GM18873 (cell line): ENCODE measurements around the gene IFNLR1.
"Not testable (repeated sequence)": the region's sequence is repeated elsewhere in the genome, so short reads cannot be mapped to it uniquely, and the experiment has no call there.

Source experiments
- ATAC-seq: cut with Tn5 transposase; IDR thresholded peaks from one replicate; pipeline ENCODE4 v1.9.1; 2021; ENCODE audit warnings: mild to moderate bottlenecking, moderate library complexity, moderate number of reproducible peaks; ENCODE audit not compliant: unreplicated experiment, low FRiP score

IFNLR1 gene

DNA sequence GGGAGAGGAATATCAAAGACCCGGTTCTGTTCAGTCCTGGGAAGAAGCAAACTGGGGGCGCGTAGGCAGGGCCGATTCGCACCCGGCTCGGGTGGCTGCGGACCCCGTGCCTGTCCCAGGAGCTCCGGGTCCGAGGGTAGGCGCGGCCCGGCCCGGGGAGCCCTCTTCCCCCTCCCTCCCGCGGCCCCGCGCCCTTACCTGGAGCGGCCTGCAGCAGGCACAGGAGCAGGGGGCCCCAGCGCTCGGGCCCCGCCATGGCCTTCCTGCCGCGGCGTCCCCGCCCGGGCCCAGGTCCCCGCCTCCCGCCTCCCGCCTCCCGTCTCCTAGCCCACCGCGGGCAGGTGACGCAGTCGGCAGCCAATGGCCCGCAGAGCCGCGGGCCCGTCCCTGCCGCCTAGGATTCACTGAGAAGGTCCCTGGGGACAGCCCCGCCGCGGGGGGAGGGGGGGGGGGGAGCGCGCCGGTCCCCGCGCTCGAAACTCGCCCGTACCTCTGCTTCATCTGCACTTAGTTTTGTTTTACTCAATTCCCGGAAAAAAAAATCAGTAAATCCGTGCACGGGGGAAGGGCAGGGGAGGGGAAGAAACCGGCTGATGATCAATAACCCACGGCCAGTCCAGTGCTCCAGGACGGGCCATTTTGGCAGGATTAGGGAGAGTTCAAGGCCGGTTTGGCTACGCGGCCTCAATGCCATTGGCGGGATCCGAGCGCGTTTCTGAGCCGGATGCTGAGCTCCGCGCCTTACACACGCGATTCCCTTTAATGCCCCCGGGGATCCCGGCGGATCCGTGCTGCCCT lies at the start of gene IFNLR1:
TSS of gene IFNLR1 (minus strand) at position 297 of the 798 bp plus-strand sequence. CDS start at position 256, 41 bp downstream.
- ATAC-seq = no peak

DNA sequence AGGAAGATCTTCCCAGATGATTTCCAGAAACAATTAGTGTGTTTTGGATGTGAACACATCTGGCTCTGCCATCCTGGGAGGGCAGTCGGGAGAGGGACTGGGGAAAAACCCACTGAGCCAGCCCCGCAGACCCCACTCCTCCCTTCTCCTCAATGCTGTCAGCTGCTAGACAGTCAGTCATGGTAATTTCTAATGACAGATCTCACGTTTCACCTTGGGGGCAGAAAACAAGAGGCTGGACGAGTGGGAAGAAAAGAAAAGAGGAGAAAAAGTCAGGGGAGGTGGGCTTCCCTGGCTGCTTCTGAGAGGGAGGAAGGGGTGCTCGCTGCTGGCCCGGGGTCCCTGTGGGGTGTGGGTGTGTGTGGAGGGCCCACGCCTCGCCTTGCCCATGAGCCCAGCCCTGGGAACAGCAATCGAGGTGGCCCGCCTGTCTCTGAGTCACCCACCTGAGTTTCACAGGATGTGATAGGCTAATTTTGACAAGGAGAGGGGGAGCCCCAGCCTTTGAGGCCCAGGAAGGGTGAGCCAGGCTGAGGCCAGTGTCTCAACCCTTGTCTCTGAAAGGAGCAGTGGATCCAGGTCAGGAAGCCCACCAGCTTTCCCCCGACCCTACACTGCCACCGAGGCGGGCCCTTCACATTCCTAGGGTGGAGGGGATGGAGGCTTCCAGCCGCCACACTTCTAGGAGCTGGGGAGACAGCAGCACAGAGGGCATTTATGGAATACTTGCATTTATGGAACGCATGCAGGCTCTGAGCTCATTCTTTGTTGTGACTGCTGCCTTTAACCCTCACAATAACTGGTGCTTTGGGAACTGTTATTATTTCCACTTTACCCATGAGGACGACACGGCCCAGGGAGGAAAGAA lies 49.1 kb upstream of the IFNLR1 start:
- no peak for ATAC-seq

DNA sequence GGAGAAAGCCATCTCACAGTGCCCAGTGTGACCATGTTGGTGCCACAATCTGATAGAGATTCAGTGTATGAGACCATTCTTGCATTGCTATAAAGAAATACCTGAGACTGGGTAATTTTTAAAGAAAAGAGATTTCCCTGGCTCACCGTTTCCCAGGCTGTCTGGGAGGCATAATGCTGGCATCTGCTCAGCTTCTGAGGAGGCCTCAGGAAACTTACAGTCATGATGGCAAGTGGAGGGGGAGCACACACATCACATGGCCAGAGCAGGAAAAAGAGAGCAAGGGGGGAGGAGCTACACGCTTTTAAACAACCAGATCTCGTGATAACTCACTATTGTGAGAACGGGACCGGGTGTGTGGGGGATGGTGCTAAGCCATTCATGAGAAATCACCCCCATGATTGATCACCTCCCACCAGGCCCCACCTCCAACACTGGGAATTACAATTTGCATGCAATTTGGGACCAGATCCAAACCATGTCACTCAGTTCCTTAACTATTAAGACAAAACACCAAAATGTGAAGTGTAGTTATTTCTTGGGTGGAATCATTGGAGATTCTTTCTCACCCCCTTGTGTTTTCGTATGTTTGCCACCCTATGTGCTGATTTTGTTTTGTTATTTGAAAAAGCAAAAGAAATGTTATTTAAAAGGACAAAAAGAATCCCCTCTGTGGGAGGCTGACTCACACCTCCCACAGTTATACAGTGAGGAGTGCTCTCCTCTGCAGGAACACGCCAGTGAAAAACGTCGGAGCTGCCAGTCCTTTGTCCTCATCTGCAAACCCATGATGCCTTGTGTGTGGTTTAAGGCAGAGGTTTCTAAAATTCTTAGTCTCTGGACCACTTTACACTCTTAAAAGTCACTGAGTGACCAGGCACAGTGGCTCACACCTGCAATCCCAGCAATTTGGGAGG lies 46.9 kb upstream of the IFNLR1 start:
- no peak for ATAC-seq

DNA sequence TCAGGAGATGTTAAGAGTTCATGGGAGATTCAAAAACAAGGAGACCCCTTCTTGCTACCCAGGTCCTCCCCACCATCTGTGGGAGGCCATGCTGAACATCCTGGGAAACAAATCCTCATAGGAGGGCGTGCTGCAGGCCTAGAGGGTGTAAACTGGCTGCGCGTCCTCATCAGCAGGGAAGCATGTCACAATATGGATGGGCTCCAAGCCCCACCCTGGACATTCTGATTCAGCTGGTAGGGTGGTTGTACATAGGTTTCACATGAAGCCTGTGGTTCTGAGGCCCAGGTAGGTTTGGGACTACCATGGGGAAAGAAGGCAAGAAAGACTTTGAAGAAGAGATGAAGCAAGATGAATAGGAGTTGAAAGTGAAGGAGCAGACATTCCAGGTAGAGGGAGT lies 44.6 kb upstream of the IFNLR1 start:
- no peak for ATAC-seq

DNA sequence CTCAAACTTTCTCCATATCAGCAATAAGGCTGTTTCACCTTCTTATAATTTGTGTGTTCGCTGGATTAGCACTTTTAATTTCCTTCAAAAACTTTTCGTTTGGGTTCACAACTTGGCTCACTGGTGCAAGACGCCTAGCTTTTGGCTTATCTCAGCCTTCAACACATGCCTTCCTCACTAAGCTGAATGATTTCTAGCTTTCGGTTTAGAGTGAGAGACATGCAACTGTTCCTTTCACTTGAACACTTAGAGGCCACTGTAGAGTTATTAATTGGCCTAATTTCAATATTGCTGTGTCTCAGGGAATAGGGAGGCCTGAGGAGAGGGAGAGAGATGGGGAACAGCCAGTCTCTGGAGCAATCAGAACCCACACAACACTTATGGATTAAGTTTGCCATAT lies 41.2 kb upstream of the IFNLR1 start:
- ATAC-seq = no peak

DNA sequence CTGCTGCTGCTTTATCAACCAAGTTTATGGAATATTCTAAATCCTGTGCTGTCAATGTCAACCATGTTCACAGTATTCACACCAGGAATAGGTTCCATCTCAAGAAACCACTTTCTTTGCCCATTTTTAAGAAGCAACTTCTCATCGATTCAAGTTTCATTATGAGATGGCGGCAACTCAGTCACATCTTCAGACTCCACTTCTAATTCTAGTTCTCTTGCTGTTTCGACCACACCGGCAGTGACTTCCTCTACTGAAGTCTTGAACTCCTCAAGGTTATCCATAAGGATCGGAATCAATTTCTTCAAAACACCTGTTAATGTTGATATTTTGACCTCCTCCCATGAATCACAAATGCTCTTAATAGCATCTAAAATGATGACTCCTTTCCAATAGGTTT lies 39.7 kb upstream of the IFNLR1 start:
- ATAC-seq = no peak

DNA sequence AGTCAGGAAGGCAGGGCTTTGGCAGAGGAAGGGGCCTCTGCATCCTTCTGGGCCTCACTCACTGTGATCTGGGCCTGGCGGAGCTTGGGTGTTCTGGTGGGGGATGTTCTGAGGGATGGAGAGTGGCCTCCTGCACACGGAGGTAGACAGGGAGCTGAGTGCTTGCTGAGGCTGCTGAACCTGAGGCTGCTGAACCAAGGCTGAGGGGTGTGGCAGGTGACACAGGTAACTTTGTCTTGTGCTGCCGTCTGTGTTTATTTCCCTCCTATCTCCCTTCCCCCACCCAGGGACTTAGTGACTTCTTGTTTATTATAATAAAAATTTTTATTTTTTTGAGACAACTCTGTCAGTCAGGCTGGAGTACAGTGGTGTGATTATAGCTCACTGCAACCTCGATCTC lies 37.7 kb upstream of the IFNLR1 start:
- ATAC-seq = no peak

DNA sequence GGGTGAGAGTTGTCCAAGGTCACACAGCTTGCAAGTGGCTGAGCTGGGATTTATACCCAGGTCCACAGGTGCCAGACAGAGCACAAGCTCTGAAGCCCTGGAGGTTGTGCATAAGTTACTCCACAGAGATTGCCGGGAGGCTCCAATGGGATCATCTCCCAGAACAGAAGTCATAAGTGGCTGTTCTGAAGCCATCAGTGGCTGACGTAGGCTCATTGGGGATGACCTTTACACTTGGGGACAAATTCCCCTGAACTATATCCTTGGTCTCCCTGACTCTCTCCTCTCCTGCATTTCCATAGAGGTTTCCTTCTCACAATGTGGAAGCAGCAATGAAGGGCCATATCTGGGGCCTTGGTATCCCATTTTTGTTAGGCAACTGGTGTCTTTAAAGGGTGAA lies 37.0 kb upstream of the IFNLR1 start:
- ATAC-seq = no peak

DNA sequence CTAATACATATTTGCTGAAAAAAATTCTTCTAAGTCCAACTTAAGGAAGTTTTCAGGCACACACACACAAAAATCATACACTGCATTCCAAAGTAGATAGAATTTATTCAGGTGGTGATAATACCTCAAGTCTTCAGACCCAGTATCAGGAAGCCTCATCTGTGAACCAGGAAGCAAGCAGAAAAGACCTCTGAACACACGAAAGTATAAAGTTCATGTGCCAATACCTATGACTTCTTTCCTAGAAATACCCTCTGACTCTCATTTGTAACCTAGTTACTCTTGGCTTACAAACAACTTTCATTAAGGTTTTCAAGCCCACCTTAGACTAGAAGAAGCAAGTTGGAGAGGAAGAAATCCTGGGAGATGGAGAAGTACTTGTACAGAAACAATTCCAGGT lies 35.7 kb upstream of the IFNLR1 start:
- no peak for ATAC-seq

DNA sequence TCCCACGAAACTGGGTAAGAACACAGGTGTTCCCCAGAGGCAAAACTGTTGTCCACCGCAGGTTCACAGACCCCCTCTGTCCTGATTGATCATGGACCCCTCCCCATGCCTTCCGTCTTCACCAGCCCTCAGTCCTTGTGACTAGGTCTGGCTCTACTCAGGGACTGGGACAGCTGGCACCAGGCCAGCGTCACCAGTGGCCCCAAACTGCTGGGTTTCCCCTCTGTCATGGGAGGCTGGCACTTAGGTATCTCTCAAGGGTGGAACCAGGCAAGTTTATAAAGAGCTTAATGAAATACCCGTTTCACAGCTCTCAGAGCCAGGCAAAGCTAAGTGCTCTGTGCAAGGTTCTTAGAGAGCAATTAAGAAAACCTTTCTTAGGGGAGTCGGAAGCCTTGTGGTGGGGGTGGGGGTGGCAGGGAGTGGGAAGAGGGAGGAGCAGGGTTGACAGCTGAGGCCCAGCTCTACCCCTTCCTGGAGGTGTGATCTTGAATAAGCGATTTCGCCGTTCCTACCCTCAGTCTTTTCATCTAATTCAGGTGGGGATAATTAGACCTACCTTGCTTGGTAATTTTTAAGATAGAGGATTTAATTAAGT lies 35.0 kb upstream of the IFNLR1 start:
- ATAC-seq = no peak

DNA sequence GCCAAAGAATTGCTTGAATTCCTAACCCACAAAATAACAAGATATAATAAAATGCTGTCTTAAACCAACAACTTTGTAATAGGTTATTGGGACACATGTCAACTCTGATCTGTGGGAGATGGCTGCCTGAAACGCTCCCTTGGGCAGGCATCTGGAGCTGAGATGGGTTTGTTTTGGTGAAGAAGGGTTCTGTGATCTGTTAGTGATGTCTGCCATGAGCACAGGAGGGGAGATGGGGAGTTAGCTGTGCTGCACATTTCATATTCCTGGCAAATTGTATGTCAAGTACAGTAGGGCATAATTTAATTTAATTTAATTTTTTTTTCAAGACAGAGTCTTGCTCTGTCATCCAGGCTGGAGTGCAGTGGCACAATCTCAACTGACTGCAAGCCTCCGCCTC lies 34.2 kb upstream of the IFNLR1 start:
- ATAC-seq = no peak

DNA sequence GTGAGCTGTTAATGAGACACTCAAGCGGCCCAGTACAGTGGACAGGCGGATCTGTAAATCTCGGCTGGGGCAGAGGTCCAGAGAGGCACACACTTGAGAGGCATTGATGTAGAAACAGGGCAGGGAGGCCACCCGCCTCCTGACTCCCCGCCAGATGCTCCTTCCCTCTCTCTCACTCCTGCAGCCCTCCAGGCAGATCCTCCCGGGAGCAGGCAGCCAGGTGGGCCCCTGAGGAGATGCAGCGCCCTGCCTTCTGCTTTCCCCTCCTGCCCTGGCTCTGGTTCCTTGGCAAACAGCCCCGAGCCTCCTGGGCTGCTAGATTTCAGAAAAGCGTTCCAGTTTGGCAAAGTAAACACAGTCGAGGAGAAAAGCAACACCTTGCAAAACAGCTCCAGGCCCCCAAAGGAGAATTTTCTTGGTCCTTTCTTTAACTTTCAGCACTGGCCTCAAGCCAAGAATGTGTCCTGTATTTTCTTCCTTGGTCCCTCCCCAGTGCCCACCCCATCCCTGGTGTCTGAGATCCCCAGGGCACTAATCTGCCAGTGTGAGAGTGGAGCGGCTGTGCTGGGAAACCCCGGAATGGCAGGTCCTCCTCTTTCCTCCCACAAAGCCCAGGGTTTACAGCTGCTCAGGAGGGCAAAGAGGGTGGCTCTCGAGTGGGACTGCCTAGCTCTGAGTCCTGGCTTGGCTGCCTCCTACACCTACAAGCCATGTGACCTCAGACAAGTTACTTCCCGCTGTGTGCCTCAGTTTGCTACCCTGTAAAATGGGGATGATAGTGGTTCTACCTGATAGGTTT lies 29.4 kb upstream of the IFNLR1 start:
- ATAC-seq = no peak

DNA sequence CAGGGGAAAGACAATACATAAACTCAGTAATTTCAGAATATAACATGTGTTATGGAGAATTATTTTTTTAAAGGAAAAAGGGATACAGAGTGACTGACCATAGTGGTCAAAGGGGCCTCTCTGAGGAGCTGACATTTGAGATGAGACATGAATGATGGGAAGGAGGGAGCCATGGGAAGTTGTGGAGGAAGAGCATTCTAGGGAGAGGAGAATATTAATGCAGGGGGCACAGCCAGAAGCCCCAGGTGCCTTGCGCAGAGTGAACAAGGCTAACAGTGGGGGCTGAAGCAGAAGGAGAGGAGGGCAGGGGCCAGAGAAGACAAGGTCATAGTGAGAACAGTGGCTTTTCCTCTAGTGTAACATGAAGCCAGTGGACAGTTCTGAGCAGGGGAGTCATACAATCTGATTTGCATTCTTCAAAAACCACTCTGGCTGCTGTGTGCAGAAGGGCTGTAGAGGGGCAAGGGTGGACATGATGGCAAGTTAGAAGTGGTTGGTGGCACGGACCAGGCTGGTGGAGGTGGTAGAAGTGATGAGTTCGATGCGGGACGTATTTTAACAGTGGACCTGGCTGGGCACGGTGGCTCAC lies 28.2 kb upstream of the IFNLR1 start:
- ATAC-seq = no peak

DNA sequence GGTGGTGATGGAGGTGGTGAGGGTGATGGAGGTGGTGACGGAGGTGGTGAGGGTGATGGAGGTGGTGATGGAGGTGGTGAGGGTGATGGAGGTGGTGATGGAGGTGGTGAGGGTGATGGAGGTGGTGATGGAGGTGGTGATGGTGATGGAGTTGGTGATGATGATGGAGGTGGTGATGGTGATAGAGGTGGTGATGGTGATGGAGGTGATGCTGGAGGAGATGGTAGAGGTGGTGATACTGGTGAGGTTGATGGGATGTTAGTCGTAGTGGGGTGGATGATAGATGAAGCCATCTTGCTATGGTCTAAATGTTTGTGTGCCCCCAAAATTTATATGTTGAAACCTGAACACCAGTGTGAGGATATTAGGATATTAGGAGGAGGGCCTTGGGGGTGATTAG lies 25.3 kb upstream of the IFNLR1 start:
- ATAC-seq = no peak

DNA sequence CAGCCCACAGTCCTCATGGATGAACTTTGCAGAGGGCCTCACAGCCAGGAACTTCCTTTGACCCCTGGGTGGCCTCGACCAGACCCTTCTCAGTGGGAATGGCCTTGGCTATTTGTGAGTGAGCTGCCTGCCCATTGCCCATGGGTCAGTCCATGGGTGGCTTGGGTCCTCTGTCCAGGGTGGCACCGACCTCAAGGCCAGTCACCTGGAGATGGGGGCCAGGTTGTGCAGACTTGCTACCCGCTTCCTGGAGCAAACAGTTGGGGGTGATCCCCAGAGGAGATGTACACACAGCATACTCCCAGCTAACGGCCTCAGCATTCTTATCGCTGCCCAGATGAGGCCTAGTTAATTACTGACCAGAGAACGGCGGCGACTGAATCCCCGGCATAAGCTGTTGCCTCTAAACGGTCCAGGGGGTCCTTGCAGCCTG lies 23.1 kb upstream of the IFNLR1 start:
- no peak for ATAC-seq

DNA sequence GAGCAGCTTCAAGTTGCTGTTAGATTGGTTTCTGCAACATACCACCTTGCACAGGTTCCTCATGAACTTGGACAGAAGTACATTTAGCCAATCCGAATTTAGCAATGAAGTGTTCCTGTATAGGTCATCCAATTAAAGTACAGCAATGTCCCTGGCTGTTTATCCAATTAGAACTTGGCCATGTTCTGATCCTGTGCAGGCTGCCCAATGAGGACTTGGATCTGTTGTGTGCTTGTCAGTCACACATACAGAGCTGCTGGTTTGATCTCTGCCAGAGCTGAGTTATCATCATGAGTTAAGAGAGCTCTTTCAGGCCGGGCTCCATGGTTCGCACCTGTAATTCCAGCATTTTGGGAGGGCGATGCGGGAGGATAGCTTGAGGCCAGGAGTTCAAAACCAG lies 22.0 kb upstream of the IFNLR1 start:
- ATAC-seq = no peak

DNA sequence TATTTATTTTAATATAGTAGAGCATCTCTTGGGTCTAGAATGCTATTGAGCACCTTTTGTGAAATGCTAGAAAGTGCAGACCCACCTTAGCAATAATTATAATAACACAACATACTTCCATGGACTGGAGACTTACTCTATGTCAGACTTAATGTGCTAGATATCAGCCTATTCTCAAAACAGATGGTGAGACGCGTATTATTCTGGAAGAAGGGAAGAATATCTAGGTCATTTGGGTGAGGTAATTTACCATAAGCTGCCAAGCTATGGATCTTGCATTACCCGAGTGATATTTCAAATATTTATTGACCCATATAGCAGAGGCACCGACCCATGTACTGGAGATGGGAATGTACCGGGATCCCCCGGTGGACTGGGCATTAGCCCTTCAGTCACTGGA lies 20.6 kb upstream of the IFNLR1 start:
- no peak for ATAC-seq

DNA sequence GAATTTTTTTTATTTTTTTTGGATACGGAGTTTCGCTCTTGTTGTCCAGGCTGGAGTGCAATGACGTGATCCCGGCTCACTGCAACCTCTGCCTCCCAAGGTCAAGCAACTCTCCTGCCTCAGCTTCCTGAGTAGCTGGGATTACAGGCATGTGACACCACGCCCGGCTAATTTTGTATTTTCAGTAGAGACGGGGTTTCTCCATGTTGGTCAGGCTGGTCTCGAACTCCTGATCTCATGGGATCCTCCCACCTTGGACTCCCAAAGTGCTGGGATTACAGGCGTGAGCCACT lies 20.3 kb upstream of the IFNLR1 start:
- not testable (repeated sequence) for ATAC-seq
